IMR-90 (cell line): ENCODE measurements around the gene COL8A1. TPM values are rescaled to one million over a fixed set of nuclear protein-coding genes. Genes with fewer than 3 reads are reported as not detected.

Experiments
- ATAC-seq: fragments of 200-7000 bp; cut with Tn5 transposase; 2 replicates; pipeline ENCODE4 v1.9.1; 2020; ENCODE audit warnings: low read depth, mild to moderate bottlenecking, moderate library complexity
- BruUV-seq: library from RNA; stranded (reverse); fragments of 400-500 nt; replicated peaks from 2 replicates; lab custom pipeline; 2021; lab: Mats Ljungman, UMichigan
- CTCF ChIA-PET: fragments of 300-600 bp; formaldehyde crosslinking; extraction: SDS; loops from one replicate; lab custom pipeline; 2021; ENCODE audit warnings: antibody characterized with exemption; lab: Yijun Ruan, JAX
- POLR2A ChIA-PET: fragments of 300-600 bp; sonication (Branson Sonifier 250); formaldehyde crosslinking; loops from one replicate; lab custom pipeline; 2022; ENCODE audit warnings: antibody characterized with exemption; ENCODE audit not compliant: unreplicated experiment; lab: Charles Lee
- DNase-seq: peaks from one replicate; pipeline ENCODE4 v3.0.0; 2013
- H2AFZ ChIP-seq: replicated peaks from 2 replicates; pipeline ENCODE3; 2013; ENCODE audit warnings: low read length, mild to moderate bottlenecking; ENCODE audit not compliant: poor library complexity
- H2AK5ac ChIP-seq: 2 replicates; pipeline ENCODE4 v1.6.1; 2013; ENCODE audit warnings: low read depth, low read length, inconsistent platforms
- H2AK9ac ChIP-seq: replicated peaks from 2 replicates; pipeline ENCODE3; 2013; ENCODE audit warnings: mild to moderate bottlenecking, low read depth, low read length, moderate library complexity; ENCODE audit not compliant: poor library complexity
- H2BK120ac ChIP-seq: 2 replicates; pipeline ENCODE4 v1.6.1; 2013; ENCODE audit warnings: low read depth, low read length, inconsistent platforms
- H2BK15ac ChIP-seq: 3 replicates; pipeline ENCODE4 v1.6.1; 2013; ENCODE audit warnings: low read depth, low read length, inconsistent platforms
- H2BK20ac ChIP-seq: 2 replicates; pipeline ENCODE4 v1.6.1; 2013; ENCODE audit warnings: low read depth, mild to moderate bottlenecking, inconsistent platforms, low read length, moderate library complexity
- H2BK5ac ChIP-seq: 2 replicates; pipeline ENCODE4 v1.6.1; 2013; ENCODE audit warnings: mild to moderate bottlenecking, low read depth, low read length, inconsistent platforms; ENCODE audit not compliant: poor library complexity, severe bottlenecking
- H3K14ac ChIP-seq: replicated peaks from 2 replicates; pipeline ENCODE4 v1.6.1; 2013; ENCODE audit warnings: low read depth, low read length, inconsistent platforms
- H3K18ac ChIP-seq: 2 replicates; pipeline ENCODE4 v1.6.1; 2013; ENCODE audit warnings: low read depth, low read length, control low read depth
- H3K23ac ChIP-seq: 2 replicates; pipeline ENCODE4 v1.6.1; 2013; ENCODE audit warnings: low read depth, low read length, inconsistent platforms
- H3K27ac ChIP-seq: 2 replicates; pipeline ENCODE4 v1.5.1; 2013; ENCODE audit warnings: mild to moderate bottlenecking, control low read depth, low read length; ENCODE audit not compliant: insufficient read depth
- H3K27me3 ChIP-seq: 2 replicates; pipeline ENCODE4 v1.6.1; 2013; ENCODE audit warnings: low read length; ENCODE audit not compliant: control insufficient read depth, insufficient read depth
- H3K36me3 ChIP-seq: 2 replicates; pipeline ENCODE4 v1.6.1; 2013; ENCODE audit warnings: low read length, mixed read lengths; ENCODE audit not compliant: control insufficient read depth, insufficient read depth
- H3K4ac ChIP-seq: 2 replicates; pipeline ENCODE4 v1.6.1; 2013; ENCODE audit warnings: low read depth, low read length, inconsistent platforms
- H3K4me1 ChIP-seq: 2 replicates; pipeline ENCODE4 v1.6.1; 2013; ENCODE audit warnings: low read length, mixed read lengths; ENCODE audit not compliant: control insufficient read depth, insufficient read depth
- H3K4me2 ChIP-seq: 2 replicates; pipeline ENCODE4 v1.6.1; 2013; ENCODE audit warnings: low read depth, mild to moderate bottlenecking, control low read depth, low read length, moderate library complexity
- H3K4me3 ChIP-seq: 2 replicates; pipeline ENCODE4 v1.5.1; 2013; ENCODE audit warnings: low read depth, mild to moderate bottlenecking, control low read depth, low read length, moderate library complexity; ENCODE audit not compliant: insufficient read depth
- H3K56ac ChIP-seq: 2 replicates; pipeline ENCODE4 v1.6.1; 2013; ENCODE audit warnings: low read length, inconsistent platforms; ENCODE audit not compliant: insufficient read depth; ENCODE audit errors: extremely low read depth
- H3K79me1 ChIP-seq, 2 experiments: 2 replicates each; pipeline ENCODE4 v1.6.1; 2013; ENCODE audit warnings: low read length in 2 of 2, inconsistent platforms in 1 of 2, low read depth in 1 of 2
- H3K9ac ChIP-seq: 2 replicates; pipeline ENCODE4 v1.6.1; 2013; ENCODE audit warnings: low read depth, low read length, control low read depth
- H3K9me1 ChIP-seq: 2 replicates; pipeline ENCODE4 v1.6.1; 2013; ENCODE audit warnings: low read length, inconsistent platforms; ENCODE audit not compliant: insufficient read depth
- H3K9me3 ChIP-seq: 2 replicates; pipeline ENCODE4 v1.6.1; 2013; ENCODE audit warnings: low read length; ENCODE audit not compliant: control insufficient read depth, insufficient read depth
- H4K20me1 ChIP-seq: 2 replicates; pipeline ENCODE4 v1.6.1; 2013; ENCODE audit warnings: low read length, inconsistent platforms; ENCODE audit not compliant: insufficient read depth
- H4K5ac ChIP-seq: 2 replicates; pipeline ENCODE4 v1.6.1; 2013; ENCODE audit warnings: mild to moderate bottlenecking, low read depth, low read length, control low read depth
- H4K8ac ChIP-seq, 2 experiments: 2 replicates each; pipeline ENCODE4 v1.6.1; 2013; ENCODE audit warnings: low read depth in 2 of 2, low read length in 2 of 2, control low read depth in 1 of 2, inconsistent platforms in 1 of 2
- H4K91ac ChIP-seq: 2 replicates; pipeline ENCODE4 v1.6.1; 2013; ENCODE audit warnings: low read depth, low read length, inconsistent platforms; ENCODE audit not compliant: insufficient read depth
- MAZ ChIP-seq: IDR thresholded peaks from 2 replicates; pipeline ENCODE4 v1.6.1; 2012; ENCODE audit warnings: low read depth, mild to moderate bottlenecking, low read length, improper control_type of control experiment, moderate library complexity, borderline replicate concordance
- WGBS, 2 experiments: methylation state at CpG; one replicate each; pipeline versions ENCODE4 v1.1.5 to v1.1.7; 2013; ENCODE audit warnings: missing lambda C conversion rate in 2 of 2; ENCODE audit not compliant: insufficient read length in 1 of 2; ENCODE audit errors: extremely low coverage in 2 of 2; 5-methylcytosine and 5-hydroxymethylcytosine counted together
- dilution Hi-C: fragments of 300-500 bp; cut with HindIII; formaldehyde crosslinking; loops from one replicate; pipeline ENCODE4 v1.14.3; 2018; ENCODE audit warnings: low sequenced_read_pairs; ENCODE audit not compliant: unreplicated experiment
- in situ Hi-C: fragments of 300-500 bp; cut with MboI; formaldehyde crosslinking; loops from 3 replicates; pipeline ENCODE4 v1.14.3; 2019; ENCODE audit warnings: low sequenced_read_pairs, inconsistent platforms, mixed read lengths
- intact Hi-C: fragments of 100-400 bp; cut with micrococcal nuclease; formaldehyde crosslinking; loops from 2 replicates; pipeline ENCODE4 v1.10.0; 2022
- polyA plus RNA-seq, 3 experiments: library from polyadenylated mRNA; depleted of rRNA; stranded (reverse); fragments of >200 nt; gene quantifications; 2 replicates each; pipeline ENCODE4 v1.2.3, GENCODE V29; 2012; ENCODE audit warnings: low replicate concordance in 1 of 3
- total RNA-seq: library from RNA; depleted of rRNA; stranded (reverse); fragments of >200 nt; gene quantifications from 2 replicates; pipeline ENCODE4 v1.2.3, GENCODE V29; 2012

The COL8A1 gene
- total and polyA plus RNA-seq, 2 of the 4 experiments (the other 2 are of a cell fraction) = 119 to 151 TPM

GRCh38 chr3:99780749-99781148 is 142.4 kb downstream of the COL8A1 start:
- Histone ChIP-seq H2AFZ (no peak overlapping the region), H3K18ac (peak overlapping the region; percentile 54; the same call in 1 of the 2 replicates), H2AK5ac (no peak overlapping the region), H3K9me3 (no peaks in the 10 kb centered on the region), H3K4me3 (no peak overlapping the region), H3K23ac (peak overlapping the region; percentile 45; the same call in 1 of the 2 replicates), H3K56ac (no peak overlapping the region), H4K8ac (peak overlapping the region in 1 of 2 experiments; percentile 54; a peak in 1 of 4 replicates), H2BK5ac (peak overlapping the region; percentile 60), H3K4ac (peak overlapping the region; percentile 61; the same call in 1 of the 2 replicates), H3K14ac (peak overlapping the region; percentile 57), H3K27me3 (no peaks in the 10 kb centered on the region), H2BK15ac (no peak overlapping the region), H3K4me1 (peaks cover 15% of the 10 kb centered on the region; the same call in 1 of the 2 replicates), H3K27ac (no peak overlapping the region), H2BK120ac (peak overlapping the region; percentile 80), H4K5ac (peak overlapping the region; percentile 2; the same call in 1 of the 2 replicates), H4K20me1 (no peaks in the 10 kb centered on the region), H3K4me2 (no peak overlapping the region), H3K9ac (no peak overlapping the region), H3K36me3 (no peaks in the 10 kb centered on the region; the same call in 1 of the 2 replicates), H3K79me1 (peaks cover 0 to 11% of the 10 kb centered on the region in 2 experiments; a peak in 2 of 4 replicates), H2BK20ac (peak overlapping the region; percentile 59), H2AK9ac (no peak overlapping the region), H3K9me1 (peaks cover 3% of the 10 kb centered on the region; the same call in 1 of the 2 replicates), H4K91ac (no peak overlapping the region; the same call in 1 of the 2 replicates)
- BruUV-seq = no TSS peak
- no peak for DNase-seq
- in situ Hi-C loops = no loop called here
- dilution Hi-C loops = no loop called here
- no CpG with 5 or more reads among the region's 3 CpGs for WGBS, 2 experiments
- ChIA-PET POLR2A (no interaction called here), CTCF (interaction anchor here (1.1 to 1.5 kb wide), 2 partner anchors 9 to 26 kb away, joined by 4 read pairs; no protein-coding TSS in a partner anchor)
- no peak for ATAC-seq
- TF ChIP-seq MAZ = no peak
- intact Hi-C loops = no loop called here
